Measurements from ENCODE around the gene LMBR1.

- no peak for TF ChIP-seq POLR2AphosphoS5 (IDR thresholded peaks at IDR 0.05; ENCODE audit: borderline replicate concordance, low read depth, low read length)
- TF ChIP-seq EZH2 (IDR thresholded peaks at IDR 0.05) = no peak
- no peak for TF ChIP-seq FOXP2 (optimal IDR thresholded peaks at IDR 0.05; ENCODE audit: control extremely low read depth, extremely low read length, insufficient read depth)
Observed at GRCh38 chr7:156865493-156865892, 27.5 kb downstream of the LMBR1 start.

All from SK-N-MC (cell line).